Measurements from ENCODE around the gene SERBP1. TPM values are rescaled to one million over a fixed set of nuclear protein-coding genes. Genes with fewer than 3 reads are reported as not detected.

SERBP1 gene
- total RNA-seq, 1 experiment from 2014 or later = 312 TPM

GRCh38 chr1:67394548-67394947 is 35.7 kb downstream of the SERBP1 start:
- TF ChIP-seq EZH2 (IDR thresholded peaks at IDR 0.05; ENCODE audit: low read depth) (no peak), CTCF (conservative IDR thresholded peaks at IDR 0.05) (no peak)
- Histone ChIP-seq H3K36me3 (ENCODE audit: low read depth) (no peaks in the 10 kb centered on the region), H3K27ac (no peak overlapping the region), H3K4me2 (no peak overlapping the region), H3K9me3 (ENCODE audit: insufficient read depth, low read depth) (no peaks in the 10 kb centered on the region), H4K20me1 (ENCODE audit: insufficient read depth) (no peaks in the 10 kb centered on the region), H2AFZ (no peak overlapping the region), H3K9me2 (ENCODE audit: insufficient read depth) (no peaks in the 10 kb centered on the region), H3K27me3 (ENCODE audit: insufficient read depth, low read depth) (no peaks in the 10 kb centered on the region), H3K4me3 (no peak overlapping the region), H3K4me1 (replicated peaks; ENCODE audit: insufficient read depth) (peaks cover 16% of the 10 kb centered on the region), H3F3A (ENCODE audit: insufficient read depth, low read depth) (peaks cover 15% of the 10 kb centered on the region), H3K79me2 (ENCODE audit: low read depth) (no peaks in the 10 kb centered on the region)
- DNase-seq = no peak
- POLR2A ChIA-PET (ENCODE audit: unreplicated experiment) = no interaction called here
- BruUV-seq (replicated peaks) = no TSS peak
- CTCF ChIA-PET = no interaction called here
- intact Hi-C loops (cut with micrococcal nuclease; ENCODE audit: unreplicated experiment) = no loop called here

DNA sequence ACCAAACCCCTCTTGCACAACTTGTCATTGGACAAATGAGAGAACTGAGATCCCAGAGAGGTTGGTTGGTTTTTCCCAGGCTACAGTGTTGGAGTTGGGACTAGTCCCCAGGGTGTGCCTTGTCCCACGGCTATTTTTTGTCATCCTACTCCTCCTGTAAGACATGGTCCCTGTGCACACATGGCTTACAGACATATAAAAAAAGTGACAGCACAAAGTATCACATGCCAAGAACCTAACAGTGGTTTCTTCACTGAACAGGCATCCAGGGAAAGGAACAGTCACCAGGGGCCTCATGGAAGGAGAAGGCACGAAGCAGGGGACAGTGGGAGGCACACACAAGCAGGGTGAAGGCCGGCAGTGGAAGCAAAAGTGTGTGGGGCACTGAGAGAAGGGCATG is 36.5 kb downstream of the SERBP1 start:
- TF ChIP-seq EZH2 (IDR thresholded peaks at IDR 0.05; ENCODE audit: low read depth) = no peak
- TF ChIP-seq CTCF (conservative IDR thresholded peaks at IDR 0.05) = no peak
- ChIA-PET CTCF (no interaction called here), POLR2A (ENCODE audit: unreplicated experiment) (no interaction called here)

DNA sequence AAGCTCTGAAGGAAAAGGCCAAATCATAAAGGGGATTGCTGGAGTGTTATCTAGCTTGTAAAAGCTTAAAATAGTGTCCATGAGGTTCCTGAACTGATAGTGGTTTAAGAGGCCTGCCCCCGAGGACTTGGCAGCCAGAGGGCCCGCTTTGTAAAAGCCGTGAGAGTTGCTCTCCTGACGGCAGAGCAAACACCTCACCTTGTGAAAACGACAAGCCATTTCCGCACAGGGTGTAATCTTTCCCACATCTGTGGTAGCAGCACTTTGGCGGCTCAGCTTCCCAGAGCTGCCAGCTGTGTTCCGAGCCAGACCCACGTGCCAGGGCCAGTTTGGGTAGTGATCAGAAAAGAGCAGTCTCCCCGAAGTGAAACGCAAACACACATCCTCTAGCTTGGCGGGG is 37.0 kb downstream of the SERBP1 start:
- no peaks in the 10 kb centered on the region for H3K9me2 ChIP-seq (ENCODE audit: insufficient read depth)
- no peaks in the 10 kb centered on the region for H4K20me1 ChIP-seq (ENCODE audit: insufficient read depth)
- H3K36me3 ChIP-seq (ENCODE audit: low read depth) = no peaks in the 10 kb centered on the region
- no TSS peak for BruUV-seq (replicated peaks)
- H3K27ac ChIP-seq = no peak overlapping the region
- CTCF ChIA-PET = no interaction called here
- no peak overlapping the region for H3K4me2 ChIP-seq
- no peak for DNase-seq
- H3K4me1 ChIP-seq (replicated peaks; ENCODE audit: insufficient read depth) = peaks cover 23% of the 10 kb centered on the region
- H3K9me3 ChIP-seq (ENCODE audit: insufficient read depth, low read depth) = no peaks in the 10 kb centered on the region
- no peak overlapping the region for H2AFZ ChIP-seq
- intact Hi-C loops (cut with micrococcal nuclease; ENCODE audit: unreplicated experiment) = no loop called here
- no peak overlapping the region for H3K4me3 ChIP-seq
- POLR2A ChIA-PET (ENCODE audit: unreplicated experiment) = no interaction called here
- TF ChIP-seq EZH2 (IDR thresholded peaks at IDR 0.05; ENCODE audit: low read depth) (no peak), CTCF (conservative IDR thresholded peaks at IDR 0.05) (no peak)
- no peaks in the 10 kb centered on the region for H3K79me2 ChIP-seq (ENCODE audit: low read depth)
- peaks cover 22% of the 10 kb centered on the region for H3F3A ChIP-seq (ENCODE audit: insufficient read depth, low read depth)
- no peaks in the 10 kb centered on the region for H3K27me3 ChIP-seq (ENCODE audit: insufficient read depth, low read depth)

More for the DNA sequence above, 36.5 kb downstream of the SERBP1 start:
- Histone ChIP-seq H3K4me1 (replicated peaks; ENCODE audit: insufficient read depth) (peaks cover 23% of the 10 kb centered on the region), H3K27me3 (ENCODE audit: insufficient read depth, low read depth) (no peaks in the 10 kb centered on the region), H3K9me3 (ENCODE audit: insufficient read depth, low read depth) (no peaks in the 10 kb centered on the region), H4K20me1 (ENCODE audit: insufficient read depth) (no peaks in the 10 kb centered on the region), H3K4me3 (no peak overlapping the region), H3K4me2 (no peak overlapping the region), H3K79me2 (ENCODE audit: low read depth) (no peaks in the 10 kb centered on the region), H3K36me3 (ENCODE audit: low read depth) (no peaks in the 10 kb centered on the region), H3K9me2 (ENCODE audit: insufficient read depth) (no peaks in the 10 kb centered on the region), H3K27ac (no peak overlapping the region), H3F3A (ENCODE audit: insufficient read depth, low read depth) (peaks cover 22% of the 10 kb centered on the region), H2AFZ (no peak overlapping the region)
- BruUV-seq (replicated peaks) = no TSS peak
- intact Hi-C loops (cut with micrococcal nuclease; ENCODE audit: unreplicated experiment) = no loop called here
- no peak for DNase-seq
